ENCODE results near the gene CTBP2.
"Not testable (repeated sequence)": the region's sequence is repeated elsewhere in the genome, so short reads cannot be mapped to it uniquely, and the experiment has no call there.

- TF ChIP-seq CTCF, POLR2A (IDR thresholded peaks at IDR 0.05): not testable (repeated sequence)
Observed at GRCh38 chr10:125163312-125163711, 2.9 kb upstream of the CTBP2 start.

All from right lobe of liver (tissue), 4 donors.